ENCODE data around the gene RTN4R.
"Not testable (repeated sequence)": the region's sequence is repeated elsewhere in the genome, so short reads cannot be mapped to it uniquely, and the experiment has no call there.

Gene RTN4R

DNA sequence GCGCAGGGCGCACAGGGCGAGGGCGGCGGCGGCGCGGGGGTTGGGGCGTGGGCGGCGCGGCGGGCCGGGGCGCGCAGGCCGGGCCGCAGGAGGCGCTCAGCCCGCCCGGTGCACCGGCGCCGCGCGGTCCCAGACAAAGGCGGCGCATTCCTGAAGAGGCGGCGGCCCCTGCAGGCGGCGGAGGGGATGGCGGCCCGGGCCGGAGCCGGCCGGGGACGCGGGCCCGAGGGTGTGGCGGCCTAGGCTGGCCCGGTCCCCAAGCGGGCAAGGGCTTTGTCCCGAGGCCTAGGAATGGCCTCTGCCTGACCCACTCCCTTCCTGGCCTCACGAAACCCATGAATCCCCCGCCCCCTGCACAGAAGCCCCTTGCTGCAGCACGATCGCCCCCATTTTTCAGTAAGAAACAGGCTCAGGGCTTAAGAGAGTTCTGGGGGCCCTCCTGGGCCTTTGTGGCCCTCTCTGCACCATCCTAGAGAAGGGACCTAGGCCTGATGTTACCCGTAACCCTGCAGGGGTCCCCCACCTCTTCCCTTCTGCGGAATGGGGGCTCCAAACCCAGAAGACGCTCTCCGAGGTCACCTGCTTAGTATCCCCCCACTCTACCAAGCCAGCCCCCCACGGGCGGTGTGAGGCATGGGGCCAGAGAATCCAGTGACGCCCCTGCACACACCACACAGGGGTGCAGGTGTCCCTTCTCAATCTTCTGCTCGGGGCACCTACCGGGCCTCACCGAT lies at the start of gene RTN4R:
Gene RTN4R, minus strand, starts transcription at position 40 of the 734 bp plus-strand sequence. CDS start 226 bp downstream, outside the sequence.
- DNase-seq (ENCODE audit: low read depth) = peak; percentile 33

DNA sequence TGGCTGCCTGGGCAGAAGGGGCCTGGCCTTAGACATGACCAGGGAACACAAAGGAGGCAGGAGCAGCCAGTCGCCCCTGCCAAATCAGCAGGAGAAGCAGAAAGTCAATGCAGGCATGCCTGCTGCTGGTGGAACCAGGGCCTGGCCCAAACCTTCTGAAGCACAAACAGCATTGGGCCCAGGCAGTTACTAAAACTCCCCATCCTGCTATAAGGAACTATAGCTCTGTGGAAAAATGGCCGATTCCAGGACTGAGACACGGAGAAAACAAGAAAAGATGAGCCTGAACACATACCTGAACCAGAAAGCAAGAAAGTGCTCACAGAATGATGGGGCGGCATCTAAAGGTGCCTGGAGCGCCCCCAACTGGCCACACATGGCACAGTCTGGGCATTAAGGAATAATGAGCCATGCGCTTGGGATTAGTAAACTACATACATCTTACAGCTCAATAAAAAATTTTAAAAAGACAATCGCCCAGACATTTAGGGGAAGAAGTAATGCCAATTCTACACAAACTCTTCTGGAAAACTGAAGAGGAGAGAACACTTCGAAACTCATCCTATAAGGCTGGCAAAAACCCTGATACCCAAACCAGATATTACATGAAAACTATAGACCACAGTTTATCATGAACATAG lies 49.4 kb upstream of the RTN4R start:
- DNase-seq (ENCODE audit: low read depth) = not testable (repeated sequence)

DNA sequence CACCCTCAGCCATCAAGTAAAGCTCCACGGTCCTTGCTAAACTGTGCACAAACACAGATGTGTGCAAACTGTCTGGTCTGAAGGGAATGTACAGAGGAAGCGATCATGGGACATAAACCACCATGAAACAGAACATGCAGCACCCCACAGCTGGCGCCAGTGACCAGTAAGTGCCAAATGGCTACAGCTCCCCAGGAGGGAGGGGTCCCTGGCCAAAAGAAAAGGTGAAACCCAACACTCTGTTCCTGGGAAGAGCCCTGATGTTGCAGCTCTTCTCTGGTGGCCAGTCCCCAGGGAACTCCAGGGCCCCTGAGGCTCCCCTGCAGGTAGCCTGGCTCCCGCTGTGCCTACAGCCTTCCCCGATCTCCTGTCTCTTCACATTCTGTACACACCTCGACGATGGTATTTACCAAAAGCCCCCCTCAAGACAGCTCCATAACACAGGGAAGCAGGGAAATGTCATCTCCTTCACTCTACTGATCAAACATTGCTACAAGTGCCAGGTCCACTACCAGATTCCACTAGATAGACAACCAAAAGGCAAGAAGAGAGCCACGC lies 48.8 kb upstream of the RTN4R start:
- DNase-seq (ENCODE audit: low read depth) = no peak

DNA sequence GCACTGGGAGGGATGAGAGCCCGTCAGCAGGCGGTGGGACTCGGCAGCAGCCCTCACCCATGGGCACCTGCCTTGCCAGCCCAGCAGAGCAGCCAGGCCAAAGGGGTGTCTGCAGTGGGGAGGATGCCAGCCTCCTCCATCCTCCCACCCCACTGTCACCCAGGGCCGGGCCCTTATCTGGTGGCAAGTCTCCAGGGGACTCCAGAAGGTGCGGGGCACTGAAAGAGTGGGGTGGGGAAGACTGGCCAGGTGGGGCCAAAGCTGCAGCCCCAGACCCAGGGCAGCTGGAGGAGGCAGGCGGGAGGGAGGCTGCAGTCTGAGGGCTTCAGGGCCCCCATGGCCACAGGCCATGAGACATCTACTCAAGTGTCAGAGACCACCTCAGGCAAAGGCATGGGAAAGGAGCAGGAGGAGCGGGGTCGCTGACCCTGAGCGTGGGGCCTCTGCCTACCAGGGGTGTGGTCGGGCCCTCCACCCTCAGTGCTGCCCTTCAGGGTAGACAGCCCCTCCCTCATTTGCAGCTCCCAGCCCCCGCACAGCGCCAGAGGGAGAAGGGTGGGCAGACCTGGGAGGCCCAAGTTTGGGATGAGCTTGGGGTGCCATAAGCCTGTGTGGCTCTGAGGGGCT lies 48.2 kb upstream of the RTN4R start:
- no peak for DNase-seq (ENCODE audit: low read depth)

DNA sequence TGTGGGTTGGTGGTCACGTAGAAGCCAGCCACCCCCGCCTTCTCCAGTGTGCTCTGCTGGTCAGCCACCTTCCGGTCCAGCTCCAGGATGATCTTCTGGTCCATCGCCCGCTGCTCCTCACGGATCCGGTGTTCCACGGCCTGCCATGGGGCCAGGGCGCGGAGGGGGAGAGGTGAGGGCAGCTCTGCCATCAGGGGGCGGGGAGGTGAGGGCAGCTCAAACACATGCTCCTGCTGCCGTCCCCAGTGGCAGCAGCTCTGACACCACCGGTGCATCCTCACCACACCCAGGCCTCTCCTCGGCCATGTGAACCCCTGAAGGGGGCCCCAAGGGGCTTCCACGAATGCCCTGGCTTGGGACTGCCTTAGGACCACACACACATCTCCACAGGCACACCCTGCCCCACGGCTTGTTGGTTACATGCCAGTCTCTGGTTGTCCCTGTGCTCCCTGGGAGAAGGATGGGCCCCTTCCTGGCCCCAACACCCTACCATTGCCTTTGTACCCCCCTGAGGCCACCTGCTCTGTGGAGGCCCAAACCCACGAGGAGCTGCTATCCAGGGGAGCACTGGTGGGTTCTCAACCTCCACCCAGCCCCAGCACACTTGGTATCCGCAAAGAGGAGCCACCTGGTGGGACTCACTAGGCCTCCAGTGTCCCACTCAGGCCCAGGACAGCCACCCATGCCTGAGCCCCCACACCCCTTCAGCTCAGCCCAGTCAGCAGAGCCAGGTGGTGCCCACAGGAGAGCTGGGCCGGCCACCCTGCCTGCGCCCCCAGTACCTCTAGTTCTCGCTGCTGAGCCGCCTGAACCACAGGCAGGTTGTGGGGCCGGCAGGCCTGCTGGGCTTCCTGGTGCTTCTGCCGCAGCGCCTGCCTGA lies 47.5 kb upstream of the RTN4R start:
- DNase-seq (ENCODE audit: low read depth) = no peak

DNA sequence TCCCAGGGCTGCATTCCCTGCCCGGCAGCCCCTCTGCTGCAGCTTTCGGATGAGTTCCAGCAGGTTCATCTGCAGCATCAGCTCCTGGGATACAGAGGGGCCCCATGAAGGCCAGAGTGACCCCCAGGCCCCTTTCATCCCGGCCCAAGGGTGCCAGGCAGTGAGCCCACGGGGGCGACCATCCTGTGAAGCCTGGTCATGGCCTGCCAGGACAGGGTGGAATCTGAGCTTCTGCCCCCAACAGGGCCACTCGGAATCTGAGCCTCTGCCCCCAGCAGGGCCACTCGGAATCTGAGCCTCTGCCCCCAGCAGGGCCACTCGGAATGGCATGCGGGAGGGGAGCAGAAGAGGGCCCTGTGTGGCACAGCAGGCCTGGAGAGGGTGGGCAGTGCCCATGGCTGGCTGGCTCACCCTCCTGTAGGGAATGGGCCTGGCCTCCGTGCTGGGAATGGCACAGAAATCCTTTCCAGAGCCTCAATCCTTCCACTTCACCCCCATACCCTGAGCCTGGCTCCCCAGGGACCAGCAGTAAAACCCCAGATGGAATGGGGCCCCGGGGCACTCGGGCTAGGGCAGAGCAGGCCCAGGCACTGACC lies 46.7 kb upstream of the RTN4R start:
- DNase-seq (ENCODE audit: low read depth) = not testable (repeated sequence)

DNA sequence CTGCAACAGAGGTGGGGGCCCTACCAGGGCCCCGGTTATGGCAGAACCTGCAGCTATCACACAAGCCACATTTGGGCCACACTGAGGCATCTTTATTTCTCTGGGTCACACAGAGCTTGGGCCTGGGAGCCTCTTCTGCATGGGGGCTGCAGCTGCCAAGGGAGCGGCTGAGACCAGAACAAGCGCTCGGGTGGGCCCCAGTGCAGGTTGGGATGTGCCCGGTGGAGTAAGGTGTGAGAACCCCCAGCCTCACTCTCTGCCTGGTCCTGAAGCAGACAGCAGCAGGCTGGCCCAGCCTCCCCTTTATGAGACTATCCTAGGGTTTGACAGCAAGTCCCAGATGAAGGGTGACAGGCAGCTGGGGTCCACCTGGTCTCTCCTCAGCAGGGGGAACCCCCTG lies 46.1 kb upstream of the RTN4R start:
- DNase-seq (ENCODE audit: low read depth) = not testable (repeated sequence)

DNA sequence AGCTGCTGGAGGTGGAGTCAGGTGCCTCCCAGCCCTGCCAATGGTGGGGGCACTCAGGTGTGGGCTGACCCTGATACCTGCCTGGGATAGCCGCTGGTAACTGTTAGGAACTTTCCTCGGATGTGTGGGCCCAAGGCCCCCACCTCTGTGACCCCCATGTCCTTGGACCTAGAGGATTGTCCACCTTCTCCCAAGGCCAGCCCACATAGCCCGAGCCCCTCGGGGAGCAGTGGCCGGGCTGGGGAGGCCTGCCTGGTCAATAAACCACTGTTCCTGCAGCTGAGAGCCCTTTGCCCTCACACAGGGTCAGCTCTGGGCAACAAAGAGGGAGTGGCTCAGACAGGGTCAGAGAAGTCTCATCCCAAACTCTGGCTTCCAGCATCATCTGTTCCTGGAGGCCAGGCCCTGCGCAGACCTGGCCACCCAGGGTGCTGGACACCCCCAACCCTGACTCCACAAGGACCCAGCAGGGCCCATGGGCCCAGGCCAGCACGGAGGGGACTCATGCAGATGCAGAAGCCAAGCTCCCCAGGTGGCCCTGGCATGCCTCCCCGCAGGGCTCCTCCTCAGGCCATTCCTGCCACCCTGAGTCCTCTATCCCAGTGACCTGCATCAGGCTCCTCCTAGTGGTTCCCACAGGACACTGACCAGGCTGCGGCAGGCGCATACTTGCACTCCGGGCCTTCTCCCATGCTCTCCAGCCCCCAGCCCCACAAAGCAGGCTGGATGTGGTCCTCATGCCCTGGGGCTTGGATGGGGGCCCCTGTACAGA lies 45.4 kb upstream of the RTN4R start:
- not testable (repeated sequence) for DNase-seq (ENCODE audit: low read depth)

DNA sequence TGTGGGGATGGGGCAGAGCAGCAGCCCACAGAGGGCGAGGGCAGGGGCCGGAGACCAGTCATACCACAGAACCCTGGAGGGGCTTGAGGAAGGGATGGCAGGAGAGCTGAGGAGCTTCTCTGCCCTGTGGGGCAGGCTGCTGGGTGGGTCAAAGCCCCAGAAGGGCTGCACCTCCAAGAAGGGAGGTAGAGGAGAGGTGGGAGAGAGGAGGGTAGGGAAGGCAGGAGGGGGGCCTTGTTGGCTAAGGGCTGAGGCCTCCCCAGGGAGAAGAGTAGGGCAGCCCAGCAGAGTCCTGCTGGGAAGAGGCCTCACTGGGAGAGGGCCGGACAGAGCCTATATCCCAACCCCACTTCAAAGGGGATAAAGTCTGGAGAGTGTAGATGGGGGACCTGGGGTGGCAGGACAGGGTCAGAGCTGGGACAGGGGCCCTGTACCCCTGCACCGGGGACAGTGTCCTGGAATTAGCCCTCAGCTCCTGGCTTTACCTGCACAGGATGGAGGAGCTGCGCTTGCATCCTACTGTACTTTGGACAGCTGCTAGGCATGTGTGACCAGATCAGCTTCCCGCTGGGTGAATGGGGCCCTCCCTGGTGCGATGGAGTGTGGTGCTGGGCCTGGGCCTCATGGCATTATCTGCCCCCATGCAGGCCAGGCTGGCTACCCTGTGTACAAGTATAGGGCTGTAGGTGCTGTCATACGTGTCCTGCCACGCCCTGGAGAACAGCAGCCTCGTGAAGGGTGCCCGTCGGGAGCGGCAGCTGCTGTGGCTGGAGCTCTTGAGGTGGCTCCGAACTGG lies 44.5 kb upstream of the RTN4R start:
- no peak for DNase-seq (ENCODE audit: low read depth)

DNA sequence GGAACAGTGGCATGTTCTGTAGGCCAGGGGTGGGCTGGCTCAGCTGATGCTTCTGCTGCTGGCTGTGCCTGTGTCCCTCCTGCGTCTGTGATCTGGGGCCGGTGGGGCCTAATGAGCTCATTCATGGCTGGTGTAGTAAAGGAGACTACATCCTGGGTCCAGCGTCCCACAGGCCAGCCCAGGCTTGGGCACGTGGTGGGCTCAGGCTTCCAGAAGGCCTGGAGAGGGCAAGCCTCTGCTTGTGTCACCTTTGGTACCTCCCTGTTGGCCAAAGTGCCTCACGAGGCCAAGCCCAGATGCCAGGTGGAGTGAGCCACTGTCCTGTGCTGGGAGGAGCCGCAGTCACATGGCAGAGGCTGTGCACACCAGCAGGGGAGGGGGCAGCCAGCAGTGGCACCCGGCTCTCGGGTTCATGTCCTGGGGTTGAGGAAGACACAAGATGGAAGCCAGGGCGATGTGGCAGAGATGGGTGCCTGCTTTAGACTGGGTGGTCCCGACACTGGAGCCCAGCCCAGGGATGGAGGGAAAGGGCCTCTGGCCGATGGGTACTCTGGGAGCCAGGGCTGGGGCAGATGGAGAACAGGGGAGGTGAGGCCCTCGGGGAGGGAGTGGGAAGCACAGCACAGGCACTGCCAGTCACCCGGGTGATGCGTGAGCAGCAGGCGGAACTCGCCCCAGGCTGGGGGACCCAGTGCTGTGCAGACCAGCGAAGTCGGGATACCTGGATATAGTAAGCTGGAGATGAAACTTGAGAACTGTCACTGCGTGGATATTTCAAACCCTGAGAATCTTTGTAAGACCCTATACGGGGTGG lies 43.3 kb upstream of the RTN4R start:
- not testable (repeated sequence) for DNase-seq (ENCODE audit: low read depth)

DNA sequence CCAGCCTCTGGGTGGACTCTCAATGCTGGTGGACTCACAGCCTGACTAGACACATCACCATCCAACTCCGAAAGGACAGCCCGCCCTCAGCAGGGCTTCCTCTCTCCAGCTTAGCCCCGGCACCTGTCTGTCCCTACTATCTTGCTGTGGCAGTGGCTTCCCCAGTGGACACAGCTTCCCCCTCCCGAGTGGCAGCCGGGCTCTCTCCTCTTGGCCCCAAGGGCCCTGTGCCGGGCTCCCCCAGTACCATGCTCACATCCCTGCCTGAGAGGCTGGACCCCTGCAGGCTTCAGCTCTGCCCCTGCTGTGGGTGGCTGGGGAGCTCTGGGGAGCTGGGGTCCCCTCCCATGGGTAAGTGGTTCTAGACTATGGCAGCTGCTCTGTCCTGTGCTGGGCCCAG lies 42.7 kb upstream of the RTN4R start:
- DNase-seq (ENCODE audit: low read depth) = not testable (repeated sequence)

DNA sequence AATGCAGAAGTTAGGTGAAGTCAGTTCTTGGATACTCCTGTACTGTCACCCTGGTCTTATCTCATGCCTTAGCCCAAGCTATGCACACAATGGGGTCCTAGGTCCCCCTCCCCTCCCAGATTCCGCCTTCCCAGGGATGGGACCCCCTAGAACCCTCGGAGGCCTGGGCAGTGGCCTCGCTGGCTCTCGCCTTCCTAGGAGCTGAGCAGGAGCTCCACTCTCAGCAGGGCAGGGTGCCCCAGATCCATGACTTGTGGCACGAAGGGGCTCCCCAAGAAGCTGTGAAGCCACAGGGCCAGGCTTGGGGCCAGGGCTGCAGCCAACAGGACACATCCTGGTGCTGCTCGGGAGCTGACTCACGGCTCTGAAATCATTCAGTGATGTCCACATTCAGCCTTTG lies 42.1 kb upstream of the RTN4R start:
- DNase-seq (ENCODE audit: low read depth) = not testable (repeated sequence)

DNA sequence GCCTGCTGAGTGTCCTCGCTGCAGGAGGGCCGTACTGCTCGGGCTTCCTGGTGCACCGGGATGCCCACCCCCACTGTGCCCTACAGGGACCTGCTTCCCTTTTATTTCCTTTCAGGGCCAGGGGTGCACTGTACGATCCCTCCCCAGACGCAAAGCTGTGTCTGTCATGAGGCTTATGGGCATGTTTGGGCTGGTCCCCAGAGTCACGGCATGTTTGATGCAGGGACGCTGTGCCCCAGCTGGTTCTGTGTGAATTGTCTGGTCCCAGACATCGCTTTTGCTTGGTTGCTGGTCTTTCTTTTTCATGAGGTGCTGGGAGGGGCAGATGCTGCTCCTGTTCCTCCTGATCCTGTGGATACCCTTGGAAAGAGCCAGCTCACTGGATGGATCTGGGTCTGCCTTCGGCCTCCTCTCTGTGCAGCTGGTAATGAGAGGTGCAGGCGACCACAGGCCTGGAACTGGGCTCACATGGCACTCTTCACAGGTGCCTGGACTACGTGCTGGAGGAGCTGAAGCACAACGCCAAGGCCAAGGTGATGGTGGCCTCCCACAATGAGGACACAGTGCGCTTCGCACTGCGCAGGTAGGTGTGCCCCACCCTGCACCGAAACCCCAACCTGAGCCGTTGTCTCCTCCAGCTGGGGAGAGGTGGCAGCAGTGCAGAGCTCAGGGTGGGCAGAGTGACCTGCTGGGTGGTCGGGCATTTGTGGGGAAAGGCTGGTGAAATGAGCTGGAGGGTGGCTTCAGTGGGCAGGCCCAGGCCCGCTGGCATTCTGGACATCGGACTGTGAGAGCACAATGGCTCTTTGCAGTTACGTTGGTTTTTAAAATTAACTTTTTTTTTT lies 40.9 kb upstream of the RTN4R start:
- not testable (repeated sequence) for DNase-seq (ENCODE audit: low read depth)

DNA sequence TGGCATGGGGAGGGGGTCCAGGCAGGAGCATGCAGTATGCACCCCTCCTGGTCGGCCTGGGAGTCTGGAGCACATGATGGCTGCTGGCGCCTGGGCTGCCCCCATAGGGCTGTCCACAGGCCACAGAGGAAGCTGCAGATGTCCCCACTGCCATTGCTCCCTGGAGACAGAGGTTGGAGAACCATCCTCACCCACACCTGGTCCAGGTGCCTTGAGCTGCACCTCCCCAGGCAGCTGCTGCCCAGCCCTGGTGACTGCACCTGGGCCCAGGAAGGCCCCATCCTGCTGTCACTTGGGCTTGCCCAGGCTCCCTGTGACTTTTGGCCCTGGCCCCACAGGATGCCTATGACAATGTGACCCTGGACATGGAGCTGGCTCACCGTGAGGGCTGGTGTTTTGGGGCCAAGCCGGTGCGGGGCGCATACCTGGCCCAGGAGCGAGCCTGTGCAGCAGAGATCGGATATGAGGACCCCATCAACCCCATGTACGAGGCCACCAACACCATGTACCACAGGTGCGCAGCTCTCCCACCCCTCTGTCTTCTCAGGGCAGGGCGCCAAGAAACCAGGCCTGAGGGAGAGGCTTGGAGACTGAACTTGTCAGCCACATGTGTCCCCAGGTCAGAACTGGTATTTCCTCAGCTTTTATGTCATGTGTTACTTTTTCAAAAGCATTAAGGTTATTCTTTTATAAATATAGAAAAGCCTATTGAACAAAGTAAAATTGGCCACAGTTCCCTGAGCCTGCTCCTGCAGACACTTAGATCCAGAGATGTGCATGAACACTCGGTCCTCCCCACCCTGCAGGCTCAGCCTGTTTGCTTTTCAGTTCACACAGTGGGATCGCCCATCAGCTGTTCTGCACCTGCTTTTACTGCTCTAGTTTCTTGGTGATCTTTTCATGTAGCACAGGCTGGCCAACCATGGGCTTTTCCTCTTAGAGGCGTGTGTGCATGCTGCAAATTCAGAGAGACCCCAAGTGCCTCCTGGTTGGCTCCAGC lies 39.6 kb upstream of the RTN4R start:
- DNase-seq (ENCODE audit: low read depth) = not testable (repeated sequence)

DNA sequence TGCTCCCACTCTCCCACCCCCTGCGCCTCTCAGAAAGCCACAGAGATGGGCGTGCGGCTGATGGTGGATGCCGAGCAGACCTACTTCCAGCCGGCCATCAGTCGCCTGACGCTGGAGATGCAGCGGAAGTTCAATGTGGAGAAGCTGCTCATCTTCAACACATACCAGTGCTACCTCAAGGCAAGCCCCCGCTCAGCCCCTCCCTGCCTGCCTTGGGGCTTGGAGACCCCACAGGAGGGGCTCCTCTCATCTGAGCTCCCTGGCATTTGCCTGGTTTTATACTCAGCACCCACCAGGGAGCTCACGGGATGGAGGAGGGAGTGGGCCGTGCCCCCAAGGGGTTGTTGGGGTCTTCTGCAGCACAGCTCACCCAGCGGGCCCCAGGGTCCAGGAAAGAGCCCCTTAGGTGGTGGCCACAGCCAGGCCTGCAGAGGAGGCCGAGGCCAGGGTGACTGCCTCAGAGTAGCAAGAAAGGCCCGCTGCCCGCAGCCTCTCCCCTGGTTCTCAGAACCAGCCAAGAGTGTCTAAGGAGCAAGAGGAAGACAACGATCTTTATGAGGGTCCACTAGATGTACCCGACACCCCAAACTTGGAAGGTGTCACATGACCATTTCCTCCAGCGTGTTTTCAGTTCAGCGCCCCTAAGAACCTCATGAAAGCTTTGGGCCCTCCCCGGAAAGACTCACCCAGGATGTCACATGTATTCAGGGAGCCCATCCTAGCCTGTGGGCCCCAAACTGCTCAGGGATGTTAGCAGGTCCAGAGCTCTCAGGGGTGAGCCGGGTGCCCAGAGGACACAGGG lies 38.7 kb upstream of the RTN4R start:
- not testable (repeated sequence) for DNase-seq (ENCODE audit: low read depth)
